Fibroblast of lung (primary cell): ENCODE measurements around the gene SORL1.
"Not testable (repeated sequence)": the region's sequence is repeated elsewhere in the genome, so short reads cannot be mapped to it uniquely, and the experiment has no call there.

ENCODE experiments used
- EZH2 ChIP-seq: IDR thresholded peaks from 2 replicates; pipeline ENCODE4 v1.5.1; 2012; ENCODE audit warnings: low read length, control low read depth, mild to moderate bottlenecking; ENCODE audit errors: missing control alignments
- TF ChIP-seq, protein P1 (sequence below), 2 donors: IDR thresholded peaks in 1 of 2; conservative IDR thresholded peaks in 1 of 2; 1 replicate in 1 of 2; 2 replicates in 1 of 2; pipeline ENCODE4 v1.5.1; 2011 to 2012; ENCODE audit warnings: low read length in 2 of 2, control low read depth in 1 of 2, inconsistent platforms in 1 of 2, low read depth in 1 of 2, mild to moderate bottlenecking in 1 of 2

DNA sequence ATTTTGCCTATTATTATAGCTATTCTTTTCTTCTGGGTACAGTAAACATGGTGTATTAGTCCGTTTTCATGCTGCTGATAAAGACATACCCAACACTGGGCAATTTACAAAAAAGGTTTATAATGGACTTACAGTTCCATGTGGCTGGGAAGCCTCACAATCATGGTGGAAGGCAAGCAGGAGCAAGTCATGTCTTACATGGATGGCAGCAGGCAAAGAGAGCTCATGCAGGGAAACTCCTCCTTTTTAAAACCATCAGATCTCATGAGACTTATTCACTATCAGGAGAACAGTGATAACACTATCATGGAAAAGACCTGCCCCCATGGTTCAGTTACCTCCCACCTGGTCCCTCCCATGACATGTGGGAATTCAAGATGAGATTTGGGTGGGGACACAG is 54.1 kb downstream of the SORL1 start:
- TF ChIP-seq, protein P1, sequence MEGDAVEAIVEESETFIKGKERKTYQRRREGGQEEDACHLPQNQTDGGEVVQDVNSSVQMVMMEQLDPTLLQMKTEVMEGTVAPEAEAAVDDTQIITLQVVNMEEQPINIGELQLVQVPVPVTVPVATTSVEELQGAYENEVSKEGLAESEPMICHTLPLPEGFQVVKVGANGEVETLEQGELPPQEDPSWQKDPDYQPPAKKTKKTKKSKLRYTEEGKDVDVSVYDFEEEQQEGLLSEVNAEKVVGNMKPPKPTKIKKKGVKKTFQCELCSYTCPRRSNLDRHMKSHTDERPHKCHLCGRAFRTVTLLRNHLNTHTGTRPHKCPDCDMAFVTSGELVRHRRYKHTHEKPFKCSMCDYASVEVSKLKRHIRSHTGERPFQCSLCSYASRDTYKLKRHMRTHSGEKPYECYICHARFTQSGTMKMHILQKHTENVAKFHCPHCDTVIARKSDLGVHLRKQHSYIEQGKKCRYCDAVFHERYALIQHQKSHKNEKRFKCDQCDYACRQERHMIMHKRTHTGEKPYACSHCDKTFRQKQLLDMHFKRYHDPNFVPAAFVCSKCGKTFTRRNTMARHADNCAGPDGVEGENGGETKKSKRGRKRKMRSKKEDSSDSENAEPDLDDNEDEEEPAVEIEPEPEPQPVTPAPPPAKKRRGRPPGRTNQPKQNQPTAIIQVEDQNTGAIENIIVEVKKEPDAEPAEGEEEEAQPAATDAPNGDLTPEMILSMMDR (conservative IDR thresholded peaks at IDR 0.05 in 1 of 2, IDR thresholded peaks at IDR 0.05 in 1 of 2; ENCODE audit: low read depth in 1 of 2, low read length in 2 of 2): not testable (repeated sequence)
- TF ChIP-seq EZH2: not testable (repeated sequence)
